Astrocyte of the spinal cord (primary cell): ENCODE results near the gene CAMK1G.

Source experiments
- DNase-seq: peaks from one replicate; pipeline ENCODE4 v3.0.0; 2011; ENCODE audit warnings: low read depth, low spot score
- H3K4me3 ChIP-seq: 2 replicates; pipeline ENCODE4 v1.5.1; 2011; ENCODE audit warnings: low read depth, mild to moderate bottlenecking, low read length, moderate library complexity
- CTCF ChIP-seq: IDR thresholded peaks from 2 replicates; pipeline ENCODE4 v1.5.1; 2012; ENCODE audit warnings: low read depth, mild to moderate bottlenecking, low read length, inconsistent platforms
- in situ Hi-C: cut with HindIII; loops from 2 replicates; pipeline ENCODE4 v1.10.0; 2017; ENCODE audit warnings: low sequenced_read_pairs

The CAMK1G gene

GRCh38 chr1:209643285-209644020 is 59.9 kb downstream of the CAMK1G start:
- no peak overlapping the region for H3K4me3 ChIP-seq
- DNase-seq = no peak
- no peak for TF ChIP-seq CTCF
- in situ Hi-C loops = no loop called here

GRCh38 chr1:209645574-209646452 is 62.3 kb downstream of the CAMK1G start:
- in situ Hi-C loops = no loop called here
- no peak for TF ChIP-seq CTCF
- H3K4me3 ChIP-seq = no peak overlapping the region
- no peak for DNase-seq

- in situ Hi-C loops = no loop called here
- TF ChIP-seq CTCF = peak; percentile 52
- H3K4me3 ChIP-seq = no peak overlapping the region
- peak; percentile 58 for DNase-seq
Observed at GRCh38 chr1:209646558-209646957, 63.0 kb downstream of the CAMK1G start.

- no peak for TF ChIP-seq CTCF
- DNase-seq = no peak
- in situ Hi-C loops = no loop called here
- H3K4me3 ChIP-seq = no peak overlapping the region
Observed at GRCh38 chr1:209647156-209647555, 63.6 kb downstream of the CAMK1G start.

GRCh38 chr1:209648346-209648745 is 64.8 kb downstream of the CAMK1G start:
- DNase-seq = no peak
- in situ Hi-C loops = no loop called here
- H3K4me3 ChIP-seq = no peak overlapping the region
- no peak for TF ChIP-seq CTCF

GRCh38 chr1:209648931-209649776 is 65.6 kb downstream of the CAMK1G start:
- H3K4me3 ChIP-seq = no peak overlapping the region
- TF ChIP-seq CTCF = no peak

More at GRCh38 chr1:209648931-209649776, 65.6 kb downstream of the CAMK1G start:
- DNase-seq = peak; percentile 97
- in situ Hi-C loops = no loop called here
